Lower leg skin (tissue), 4 donors: ENCODE data around the gene PAQR8. TPM values are rescaled to one million over a fixed set of nuclear protein-coding genes. Genes with fewer than 3 reads are reported as not detected.

Experiments used
- DNase-seq, 2 donors: peaks; one replicate each; pipeline ENCODE4 v3.0.0-alpha.2; 2019; ENCODE audit warnings: low spot score in 2 of 2
- H3K4me3 ChIP-seq: fragments of 200-600 bp; sonication (generic); 2 replicates; pipeline ENCODE4 v1.5.1; 2017; ENCODE audit warnings: mild to moderate bottlenecking, low read depth; ENCODE audit not compliant: poor library complexity, severe bottlenecking
- CTCF ChIP-seq, 3 donors: fragments of 450-650 bp; IDR thresholded peaks; one replicate each; pipeline ENCODE4 v1.5.1; 2016; ENCODE audit warnings: antibody characterized with exemption in 3 of 3, mild to moderate bottlenecking in 3 of 3, moderate library complexity in 2 of 3
- POLR2A ChIP-seq, 2 donors: fragments of 450-650 bp; IDR thresholded peaks; one replicate each; pipeline ENCODE4 v1.6.1; 2016 to 2017; ENCODE audit warnings: antibody characterized with exemption in 2 of 2, mild to moderate bottlenecking in 1 of 2, moderate library complexity in 1 of 2
- WGBS, 2 donors: methylation state at CpG; one replicate each; pipeline ENCODE4 v1.1.5; 2018; 5-methylcytosine and 5-hydroxymethylcytosine counted together
- intact Hi-C: fragments of 100-400 bp; cut with DNase I; formaldehyde crosslinking; loops from one replicate; pipeline ENCODE4 v1.15.0; 2023; ENCODE audit warnings: low total_unique reads
- total RNA-seq, 4 donors: library from RNA; depleted of rRNA; stranded (reverse); fragments of >200 nt; gene quantifications; one replicate each; pipeline ENCODE4 v1.1.0, GENCODE V29; 2016

The PAQR8 gene
- total RNA-seq, 4 donors from 2014 or later, result 1.6 to 4.3 (median 2.1) TPM

- intact Hi-C loops, result loop anchor here (5.0 to 10.0 kb wide), 2 partner anchors 179 to 247 kb away; no protein-coding TSS in a partner anchor
- no peak for TF ChIP-seq POLR2A (IDR thresholded peaks at IDR 0.05)
- no peak for TF ChIP-seq CTCF (IDR thresholded peaks at IDR 0.05)
- WGBS, 2 donors, result 88 to 90% methylated on average over 1 of the region's 1 CpG
- H3K4me3 ChIP-seq, result no peak overlapping the region
- DNase-seq, result no peak
These were observed 53.4 kb downstream of the PAQR8 start for GRCh38 chr6:52415333-52415732.

- TF ChIP-seq POLR2A (IDR thresholded peaks at IDR 0.05) (no peak), CTCF (IDR thresholded peaks at IDR 0.05) (no peak)
- intact Hi-C loops, result loop anchor here (5.0 to 10.0 kb wide), 2 partner anchors 179 to 246 kb away; no protein-coding TSS in a partner anchor
- H3K4me3 ChIP-seq, result no peak overlapping the region
- no peak for DNase-seq
- WGBS, 2 donors, result 44 to 50% methylated on average over 6 of the region's 6 CpGs
These were observed 54.1 kb downstream of the PAQR8 start for GRCh38 chr6:52415917-52416628.

- no peak overlapping the region for H3K4me3 ChIP-seq
- intact Hi-C loops, result loop anchor here (5.0 to 10.0 kb wide), 2 partner anchors 178 to 246 kb away; no protein-coding TSS in a partner anchor
- TF ChIP-seq CTCF (IDR thresholded peaks at IDR 0.05) (no peak), POLR2A (IDR thresholded peaks at IDR 0.05) (no peak)
- 0% methylated on average over 1 of the region's 1 CpG for WGBS, 2 donors
- peak in 1 of 2 donors; percentile 52 for DNase-seq
These were observed 54.7 kb downstream of the PAQR8 start for GRCh38 chr6:52416629-52417151.

- DNase-seq, result no peak
- intact Hi-C loops, result loop anchor here (5.0 to 10.0 kb wide), 2 partner anchors 177 to 245 kb away; no protein-coding TSS in a partner anchor
- H3K4me3 ChIP-seq, result no peak overlapping the region
- WGBS, 2 donors, result 51 to 59% methylated on average over 5 of the region's 5 CpGs
- TF ChIP-seq POLR2A (IDR thresholded peaks at IDR 0.05), result no peak
- no peak for TF ChIP-seq CTCF (IDR thresholded peaks at IDR 0.05)
These were observed 55.7 kb downstream of the PAQR8 start for GRCh38 chr6:52417675-52418111.

- intact Hi-C loops, result loop anchor here (5.0 to 10.0 kb wide), 2 partner anchors 176 to 244 kb away; no protein-coding TSS in a partner anchor
- TF ChIP-seq CTCF (IDR thresholded peaks at IDR 0.05), result no peak
- no peak for TF ChIP-seq POLR2A (IDR thresholded peaks at IDR 0.05)
- no peak overlapping the region for H3K4me3 ChIP-seq
- DNase-seq, result no peak
- 67 to 69% methylated on average over 2 of the region's 2 CpGs for WGBS, 2 donors
These were observed 56.7 kb downstream of the PAQR8 start for GRCh38 chr6:52418606-52419005.
